ENCODE results near the gene RREB1. TPM values are rescaled to one million over a fixed set of nuclear protein-coding genes. Genes with fewer than 3 reads are reported as not detected.
A peak's percentile ranks its signal among the peaks of the same experiment; 100 is the strongest.

The RREB1 gene
- total and polyA plus RNA-seq, 10 donors: 3.2 to 72.0 (median 54.6) TPM

DNA sequence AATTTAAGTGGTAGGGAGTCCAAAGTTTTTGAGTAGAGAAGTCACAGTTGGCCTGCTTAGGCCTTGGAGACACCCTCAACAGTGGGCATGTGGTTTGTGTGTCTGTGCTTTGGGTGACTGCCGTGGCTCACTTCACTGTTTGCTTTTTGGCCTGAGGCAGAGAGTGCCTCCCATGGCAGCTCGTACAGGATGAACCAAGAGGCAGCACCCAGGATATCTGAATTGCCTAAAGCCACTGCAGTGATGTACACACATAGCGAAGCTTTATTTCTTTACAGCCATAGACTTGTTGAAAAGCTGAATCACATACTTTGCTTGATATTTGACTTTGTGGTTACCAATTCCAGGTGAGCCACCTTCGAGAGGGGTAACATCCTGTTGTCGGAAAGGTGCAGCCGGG is 21.6 kb downstream of the RREB1 start:
- 69 to 81% (median 72%) methylated on average over 6 of the region's 6 CpGs for WGBS, 5 donors
- peaks cover 0 to 17% (median 0%) of the 10 kb centered on the region in 6 donors for H3K36me3 ChIP-seq
- no peaks in the 10 kb centered on the region for H3K27me3 ChIP-seq (replicated peaks in 1 of 7)
- intact Hi-C loops (cut with DNase I; ENCODE audit: low total_unique reads): no loop called here
- no peak overlapping the region for H3K4me3 ChIP-seq
- peak overlapping the region in 6 of 8 donors; percentile 3 to 77 (median 38) for H3K27ac ChIP-seq
- TF ChIP-seq, protein P1, sequence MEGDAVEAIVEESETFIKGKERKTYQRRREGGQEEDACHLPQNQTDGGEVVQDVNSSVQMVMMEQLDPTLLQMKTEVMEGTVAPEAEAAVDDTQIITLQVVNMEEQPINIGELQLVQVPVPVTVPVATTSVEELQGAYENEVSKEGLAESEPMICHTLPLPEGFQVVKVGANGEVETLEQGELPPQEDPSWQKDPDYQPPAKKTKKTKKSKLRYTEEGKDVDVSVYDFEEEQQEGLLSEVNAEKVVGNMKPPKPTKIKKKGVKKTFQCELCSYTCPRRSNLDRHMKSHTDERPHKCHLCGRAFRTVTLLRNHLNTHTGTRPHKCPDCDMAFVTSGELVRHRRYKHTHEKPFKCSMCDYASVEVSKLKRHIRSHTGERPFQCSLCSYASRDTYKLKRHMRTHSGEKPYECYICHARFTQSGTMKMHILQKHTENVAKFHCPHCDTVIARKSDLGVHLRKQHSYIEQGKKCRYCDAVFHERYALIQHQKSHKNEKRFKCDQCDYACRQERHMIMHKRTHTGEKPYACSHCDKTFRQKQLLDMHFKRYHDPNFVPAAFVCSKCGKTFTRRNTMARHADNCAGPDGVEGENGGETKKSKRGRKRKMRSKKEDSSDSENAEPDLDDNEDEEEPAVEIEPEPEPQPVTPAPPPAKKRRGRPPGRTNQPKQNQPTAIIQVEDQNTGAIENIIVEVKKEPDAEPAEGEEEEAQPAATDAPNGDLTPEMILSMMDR (IDR thresholded peaks at IDR 0.05 in 8 of 11, conservative IDR thresholded peaks at IDR 0.05 in 3 of 11): no peak
- TF ChIP-seq POLR2AphosphoS5 (IDR thresholded peaks at IDR 0.05) (no peak), POLR2A (IDR thresholded peaks at IDR 0.05) (no peak)
- DNase-seq: no peak
- no peaks in the 10 kb centered on the region for H3K9me3 ChIP-seq
- H3K4me1 ChIP-seq: peaks cover 24 to 98% (median 68%) of the 10 kb centered on the region in 6 donors

DNA sequence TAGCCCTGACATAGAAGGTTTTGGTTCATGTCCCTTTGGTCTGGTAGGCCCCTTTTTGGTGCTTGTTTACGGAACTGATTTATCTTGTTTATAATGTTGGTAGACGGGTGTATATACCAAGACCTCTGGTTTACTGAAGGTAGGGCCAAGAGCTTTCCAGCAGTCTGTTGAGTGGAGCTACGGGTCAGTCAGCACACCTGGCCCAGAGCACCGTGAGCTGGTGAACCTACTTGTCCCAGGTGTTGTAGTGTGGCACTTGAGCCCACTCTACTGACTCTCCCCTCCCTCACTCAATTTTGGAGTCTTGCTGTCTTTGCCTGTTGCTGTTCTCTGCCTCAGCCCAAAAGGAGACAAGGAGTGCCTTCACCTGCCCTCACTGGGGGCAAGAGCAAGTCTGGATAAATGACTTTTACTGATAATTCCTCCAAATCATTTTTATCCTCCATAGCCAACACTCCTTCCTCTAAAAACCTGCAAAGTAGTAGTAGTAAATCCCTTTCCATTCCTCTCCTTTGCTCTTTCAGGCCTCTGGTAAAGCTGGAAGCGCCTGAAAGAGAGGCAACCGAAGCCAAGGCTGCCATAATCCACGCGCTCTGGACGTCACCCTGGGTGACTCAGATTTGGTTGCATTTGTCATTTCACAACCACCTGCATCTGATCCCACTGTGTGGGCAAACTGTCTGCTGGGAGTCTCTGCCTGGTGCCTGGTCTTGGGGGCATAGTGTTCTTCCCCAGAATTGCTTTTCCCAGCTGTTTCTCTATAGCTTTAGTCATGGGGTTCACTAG is 22.2 kb downstream of the RREB1 start:
- Histone ChIP-seq H3K4me3 (no peak overlapping the region), H3K27me3 (replicated peaks in 1 of 7) (no peaks in the 10 kb centered on the region), H3K9me3 (no peaks in the 10 kb centered on the region), H3K27ac (peak overlapping the region in 6 of 8 donors; percentile 32 to 77 (median 44)), H3K36me3 (peaks cover 0 to 13% (median 0%) of the 10 kb centered on the region in 6 donors), H3K4me1 (peaks cover 18 to 98% (median 63%) of the 10 kb centered on the region in 6 donors)
- WGBS, 5 donors: 64 to 77% (median 75%) methylated on average over 9 of the region's 9 CpGs
- DNase-seq: peak; percentile 83
- TF ChIP-seq, protein P1 (IDR thresholded peaks at IDR 0.05 in 8 of 11, conservative IDR thresholded peaks at IDR 0.05 in 3 of 11): no peak
- TF ChIP-seq POLR2AphosphoS5 (IDR thresholded peaks at IDR 0.05): peak in 1 of 3 donors; percentile 45
- intact Hi-C loops (cut with DNase I; ENCODE audit: low total_unique reads): no loop called here

DNA sequence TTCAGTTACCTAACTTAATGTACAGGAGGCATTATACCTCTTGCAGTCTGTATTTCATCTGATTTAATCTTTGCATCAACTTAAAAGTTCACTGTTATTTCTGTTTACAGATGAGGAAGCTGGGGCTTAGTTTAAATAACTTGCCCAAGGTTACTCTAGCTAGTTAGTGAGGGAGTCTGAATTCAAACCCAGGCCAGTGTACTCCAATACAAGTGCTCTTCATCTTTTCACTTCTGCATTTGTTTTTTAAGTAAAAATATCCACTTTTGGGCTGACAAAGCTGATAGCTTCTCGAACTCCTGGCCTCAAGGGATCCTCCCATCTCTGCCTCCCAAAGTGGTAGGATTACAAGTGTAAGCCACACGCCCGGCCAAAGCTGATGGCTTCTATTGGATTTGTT is 23.6 kb downstream of the RREB1 start:
- Histone ChIP-seq H3K9me3 (no peaks in the 10 kb centered on the region), H3K27me3 (replicated peaks in 1 of 7) (no peaks in the 10 kb centered on the region), H3K27ac (peak overlapping the region in 4 of 8 donors; percentile 3 to 50 (median 22)), H3K4me1 (peaks cover 25 to 98% (median 68%) of the 10 kb centered on the region in 6 donors), H3K36me3 (peaks cover 0 to under 1% (median 0%) of the 10 kb centered on the region in 6 donors), H3K4me3 (no peak overlapping the region)
- TF ChIP-seq, protein P1 (IDR thresholded peaks at IDR 0.05 in 8 of 11, conservative IDR thresholded peaks at IDR 0.05 in 3 of 11): no peak
- TF ChIP-seq POLR2A (IDR thresholded peaks at IDR 0.05): no peak
- no peak for TF ChIP-seq POLR2AphosphoS5 (IDR thresholded peaks at IDR 0.05)
- intact Hi-C loops (cut with DNase I; ENCODE audit: low total_unique reads): no loop called here
- no peak for DNase-seq
- 81 to 92% (median 83%) methylated on average over 3 of the region's 3 CpGs for WGBS, 5 donors

DNA sequence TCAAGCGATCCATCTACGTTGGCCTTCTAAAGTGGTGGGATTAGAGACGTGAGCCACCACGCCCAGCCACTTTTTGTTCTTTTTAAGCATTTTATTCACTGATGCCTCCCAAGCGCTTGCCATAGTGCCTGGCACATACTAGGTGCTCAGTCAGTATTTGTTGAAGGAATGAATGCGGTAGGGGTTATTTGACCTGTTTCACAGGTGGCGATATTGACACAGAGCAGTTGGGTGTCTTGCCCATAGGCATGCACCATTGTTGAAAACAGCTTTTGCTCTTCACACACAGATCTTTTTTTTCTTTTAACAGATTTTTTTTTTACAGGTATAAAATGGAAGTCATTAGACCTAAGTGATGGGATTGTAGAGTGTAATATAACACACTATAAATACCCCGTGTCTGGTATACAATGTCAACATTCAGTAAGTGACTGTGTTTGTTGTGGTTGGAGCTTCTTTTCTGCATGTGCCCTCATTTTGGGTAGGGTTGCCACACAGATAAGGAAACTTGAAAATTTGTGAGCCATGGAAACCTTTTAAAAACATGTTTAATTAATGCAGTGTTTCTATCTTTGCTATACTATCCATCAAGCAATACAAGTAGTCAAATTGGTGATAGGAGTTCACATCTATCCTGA is 24.8 kb downstream of the RREB1 start:
- H3K27me3 ChIP-seq (replicated peaks in 1 of 7): no peaks in the 10 kb centered on the region
- H3K4me3 ChIP-seq: no peak overlapping the region
- H3K9me3 ChIP-seq: no peaks in the 10 kb centered on the region
- intact Hi-C loops (cut with DNase I; ENCODE audit: low total_unique reads): no loop called here
- peaks cover 30 to 98% (median 68%) of the 10 kb centered on the region in 6 donors for H3K4me1 ChIP-seq
- H3K27ac ChIP-seq: peak overlapping the region in 1 of 8 donors; percentile 50
- DNase-seq: no peak
- 91 to 96% (median 95%) methylated on average over 8 of the region's 8 CpGs for WGBS, 5 donors
- TF ChIP-seq POLR2AphosphoS5 (IDR thresholded peaks at IDR 0.05) (no peak), POLR2A (IDR thresholded peaks at IDR 0.05) (no peak)
- TF ChIP-seq, protein P1 (IDR thresholded peaks at IDR 0.05 in 8 of 11, conservative IDR thresholded peaks at IDR 0.05 in 3 of 11): no peak
- H3K36me3 ChIP-seq: no peaks in the 10 kb centered on the region
